Colonic mucosa (tissue), 4 donors: ENCODE data around the gene MEIS2. TPM values are rescaled to one million over a fixed set of nuclear protein-coding genes. Genes with fewer than 3 reads are reported as not detected.
A peak's percentile ranks its signal among the peaks of the same experiment; 100 is the strongest.

Experiments used
- DNase-seq: peaks from one replicate; pipeline ENCODE4 v3.0.0-alpha.2; 2020
- H3K27ac ChIP-seq: fragments of 200-600 bp; one replicate; pipeline ENCODE4 v1.8.0; 2021
- H3K27me3 ChIP-seq: fragments of 200-600 bp; one replicate; pipeline ENCODE4 v1.8.0; 2021
- H3K36me3 ChIP-seq: fragments of 200-600 bp; one replicate; pipeline ENCODE4 v1.8.0; 2021
- H3K4me1 ChIP-seq: fragments of 200-600 bp; one replicate; pipeline ENCODE4 v1.8.0; 2021; ENCODE audit warnings: mild to moderate bottlenecking
- H3K4me3 ChIP-seq: fragments of 200-600 bp; one replicate; pipeline ENCODE4 v1.8.0; 2021
- H3K9ac ChIP-seq, 2 donors: one replicate each; pipeline ENCODE4 v1.7.0; 2013; ENCODE audit warnings: control low read depth in 2 of 2, low read depth in 2 of 2, low read length in 2 of 2
- H3K9me3 ChIP-seq: fragments of 200-600 bp; one replicate; pipeline ENCODE4 v1.8.0; 2021
- CTCF ChIP-seq: fragments of 200-600 bp; IDR thresholded peaks from one replicate; pipeline ENCODE4 v1.8.0; 2022; ENCODE audit warnings: antibody characterized with exemption, mild to moderate bottlenecking
- intact Hi-C: fragments of 100-400 bp; cut with DNase I; formaldehyde crosslinking; loops from one replicate; pipeline ENCODE4 v1.14.1; 2022
- total RNA-seq, 2 donors: library from RNA; stranded (reverse); fragmentation: NEBNext Ultra II Directional in 1 of 2; extraction: Animal tissue kit (Norgen Biotek cat#: 25700) in 1 of 2; gene quantifications; one replicate each; pipeline ENCODE4 v1.2.1, GENCODE V29; 2021
- donor health status: healthy.
- donor health status: DM: no; HTN: no; CAD: no.
- donor health status: DM: no; HTN: no; CAD: no.

Gene MEIS2
- total RNA-seq, 2 donors from 2014 or later = 1.7 to 7.6 TPM

- no peaks in the 10 kb centered on the region for H3K36me3 ChIP-seq
- peaks cover 42% of the 10 kb centered on the region for H3K27me3 ChIP-seq
- no peak overlapping the region for H3K4me3 ChIP-seq
- intact Hi-C loops = loop anchor here (5.0 kb wide), 1 partner anchor 222 kb away; no protein-coding TSS in a partner anchor
- no peak for TF ChIP-seq CTCF
- H3K4me1 ChIP-seq = no peaks in the 10 kb centered on the region
- H3K9ac ChIP-seq = no peak overlapping the region
- no peaks in the 10 kb centered on the region for H3K9me3 ChIP-seq
- no peak for DNase-seq
- H3K27ac ChIP-seq = no peak overlapping the region
Observed at GRCh38 chr15:37109168-37109871, 9.0 kb upstream of the MEIS2 start.

DNA sequence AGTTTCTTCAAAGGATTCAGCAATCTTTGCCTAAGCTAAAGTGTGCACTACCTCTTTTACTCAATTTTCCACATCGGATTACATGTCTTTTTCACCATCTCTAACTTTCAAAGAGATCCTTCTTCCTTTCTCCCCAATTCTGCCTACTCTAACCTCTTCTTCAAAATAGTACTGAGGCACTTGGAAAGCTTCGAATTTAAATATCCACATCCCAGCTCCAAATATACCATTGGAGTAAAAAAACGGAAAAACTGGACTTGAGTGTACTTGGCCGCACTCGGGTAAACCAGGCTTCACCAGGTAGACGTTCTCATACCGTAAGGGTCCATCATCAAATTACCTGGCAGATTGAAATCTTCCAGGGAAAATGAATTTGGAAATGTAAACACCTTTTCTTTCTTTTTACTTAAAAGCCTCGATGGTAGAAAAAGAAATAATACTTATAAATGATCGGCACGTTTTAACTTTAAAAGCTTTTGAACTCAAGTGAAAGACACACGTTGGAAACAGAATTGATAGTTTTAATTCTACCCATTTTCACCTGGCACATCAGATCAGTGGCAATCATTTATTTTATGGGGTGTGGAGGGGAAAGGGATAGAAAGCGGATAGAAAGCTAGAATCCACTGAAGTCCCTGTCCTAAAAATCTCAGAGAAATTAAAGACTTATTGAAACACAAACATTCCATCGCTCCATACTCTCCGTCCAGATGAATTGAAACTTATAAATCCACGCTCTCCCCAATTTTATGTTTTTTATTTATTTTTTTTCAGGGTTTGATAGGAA lies 8.2 kb upstream of the MEIS2 start:
- no peaks in the 10 kb centered on the region for H3K36me3 ChIP-seq
- no peak for TF ChIP-seq CTCF
- H3K27ac ChIP-seq = no peak overlapping the region
- no peak for DNase-seq
- H3K4me3 ChIP-seq = no peak overlapping the region
- H3K27me3 ChIP-seq = peaks cover 48% of the 10 kb centered on the region
- intact Hi-C loops = loop anchor here (5.0 kb wide), 1 partner anchor 221 kb away; no protein-coding TSS in a partner anchor
- H3K9me3 ChIP-seq = no peaks in the 10 kb centered on the region
- no peaks in the 10 kb centered on the region for H3K4me1 ChIP-seq
- no peak overlapping the region for H3K9ac ChIP-seq

GRCh38 chr15:37107744-37108380 lies 7.5 kb upstream of the MEIS2 start:
- Histone ChIP-seq H3K9me3 (no peaks in the 10 kb centered on the region), H3K4me3 (no peak overlapping the region), H3K27me3 (peaks cover 53% of the 10 kb centered on the region), H3K9ac (no peak overlapping the region), H3K4me1 (no peaks in the 10 kb centered on the region), H3K27ac (no peak overlapping the region), H3K36me3 (no peaks in the 10 kb centered on the region)
- TF ChIP-seq CTCF = no peak
- intact Hi-C loops = loop anchor here (5.0 kb wide), 1 partner anchor 221 kb away; no protein-coding TSS in a partner anchor
- DNase-seq = no peak

DNA sequence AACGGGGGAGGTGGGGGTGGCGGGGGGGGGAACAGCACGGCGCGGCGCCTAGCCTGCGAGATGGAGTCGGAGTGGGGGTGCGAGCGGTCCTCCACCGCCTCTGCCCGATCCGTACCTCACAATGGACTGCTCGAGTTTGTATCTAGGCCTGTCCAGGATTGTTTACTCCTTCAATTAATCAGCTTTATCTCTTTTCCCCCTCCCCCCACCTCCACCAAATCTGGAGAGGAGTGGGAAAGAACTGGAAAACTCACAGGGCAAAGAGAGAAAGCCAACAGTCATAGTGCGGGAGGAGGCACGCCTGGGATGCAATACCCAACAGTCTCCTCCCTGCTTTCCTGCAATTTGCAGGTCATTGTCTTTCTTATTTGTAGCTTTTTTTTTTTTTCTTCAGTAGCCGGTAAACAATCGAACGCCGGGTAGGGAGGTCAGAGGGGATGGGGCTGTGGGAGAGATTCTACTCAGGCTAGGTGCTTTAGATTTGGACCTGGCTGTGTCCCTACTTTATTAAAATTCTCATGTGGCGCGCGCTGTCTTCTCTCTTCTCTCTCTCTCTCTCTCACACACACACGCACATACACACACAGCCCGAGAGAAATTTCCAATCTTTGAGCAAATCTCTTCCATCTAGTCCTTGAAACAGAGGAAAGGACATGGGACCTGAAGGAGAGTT lies 6.9 kb upstream of the MEIS2 start:
- Histone ChIP-seq H3K27ac (peak overlapping the region; percentile 20), H3K9ac (no peak overlapping the region), H3K4me1 (no peaks in the 10 kb centered on the region), H3K36me3 (no peaks in the 10 kb centered on the region), H3K27me3 (peaks cover 55% of the 10 kb centered on the region), H3K4me3 (no peak overlapping the region), H3K9me3 (no peaks in the 10 kb centered on the region)
- TF ChIP-seq CTCF = no peak
- intact Hi-C loops = loop anchor here (5.0 kb wide), 1 partner anchor 220 kb away; no protein-coding TSS in a partner anchor
- DNase-seq = no peak

GRCh38 chr15:37106490-37107001 lies 6.2 kb upstream of the MEIS2 start:
- Histone ChIP-seq H3K27ac (no peak overlapping the region), H3K36me3 (no peaks in the 10 kb centered on the region), H3K9ac (no peak overlapping the region), H3K9me3 (no peaks in the 10 kb centered on the region), H3K4me3 (no peak overlapping the region), H3K27me3 (peaks cover 61% of the 10 kb centered on the region), H3K4me1 (no peaks in the 10 kb centered on the region)
- peak; percentile 13 for TF ChIP-seq CTCF
- intact Hi-C loops = loop anchor here (5.0 kb wide), 1 partner anchor 219 kb away; no protein-coding TSS in a partner anchor
- DNase-seq = no peak
